Activated B cell treated with CpG ODN at 0.5 μM for 24 hours (primary cell): Measurements from ENCODE around the gene RPP40. TPM values are rescaled to one million over a fixed set of nuclear protein-coding genes. Genes with fewer than 3 reads are reported as not detected.
A peak's percentile ranks its signal among the peaks of the same experiment; 100 is the strongest.

ENCODE experiments used
- ATAC-seq: fragments of 200-7000 bp; cut with Tn5 transposase; one replicate; pipeline ENCODE4 v1.10.0; 2021; ENCODE audit warnings: low read depth, mild to moderate bottlenecking, moderate library complexity
- CTCF ChIA-PET: fragments of 350-600 bp; sonication (Branson Sonifier 250); formaldehyde crosslinking; loops from one replicate; lab custom pipeline; 2021; ENCODE audit warnings: antibody characterized with exemption; lab: Charles Lee
- POLR2A ChIA-PET: fragments of 350-600 bp; sonication (Branson Sonifier 250); formaldehyde crosslinking; loops from one replicate; lab custom pipeline; 2021; ENCODE audit warnings: antibody characterized with exemption; lab: Charles Lee
- DNase-seq: peaks from one replicate; pipeline ENCODE4 v3.0.0; 2022
- H3K27ac Mint-ChIP-seq: one replicate; pipeline ENCODE4 v1.8.0; 2020; ENCODE audit warnings: mixed read lengths
- H3K27me3 Mint-ChIP-seq: one replicate; pipeline ENCODE4 v1.8.0; 2021; ENCODE audit warnings: mixed read lengths
- H3K36me3 Mint-ChIP-seq: one replicate; pipeline ENCODE4 v1.8.0; 2021; ENCODE audit warnings: low read depth, mixed read lengths
- H3K4me1 Mint-ChIP-seq: one replicate; pipeline ENCODE4 v1.8.0; 2021; ENCODE audit warnings: mixed read lengths
- H3K4me3 Mint-ChIP-seq: one replicate; pipeline ENCODE4 v1.8.0; 2020; ENCODE audit warnings: mild to moderate bottlenecking, mixed read lengths
- H3K9me3 Mint-ChIP-seq: one replicate; pipeline ENCODE4 v1.8.0; 2020; ENCODE audit warnings: mixed read lengths
- CTCF ChIP-seq: fragments of 200-600 bp; IDR thresholded peaks from one replicate; pipeline ENCODE4 v1.8.0; 2022; ENCODE audit warnings: antibody characterized with exemption, mild to moderate bottlenecking
- intact Hi-C: fragments of 100-400 bp; cut with micrococcal nuclease; formaldehyde crosslinking; loops from one replicate; pipeline ENCODE4 v1.15.1; 2024
- total RNA-seq: library from RNA; stranded (reverse); gene quantifications from 2 replicates; pipeline ENCODE4 v1.2.3, GENCODE V29; 2022

RPP40 gene
- total RNA-seq: 5.9 and 7.1 TPM in 2 replicates

GRCh38 chr6:5003604-5004372 lies at the start of gene RPP40:
Gene RPP40, minus strand, starts transcription at chr6:5004037. Its CDS starts 35 bp downstream, at chr6:5004002.
- POLR2A ChIA-PET: interaction anchor here (0.6 to 1.9 kb wide), 10 partner anchors 10 to 1885 kb away, joined by 3 to 12 read pairs (median 3); partner anchors contain the start of genes BPHL, CDYL, FARS2 and LYRM4
- H3K27ac Mint-ChIP-seq: peak within 1 kb of the TSS; percentile 98
- DNase-seq (peak; percentile 98), ATAC-seq (peak; percentile 94)
- no peak for TF ChIP-seq CTCF
- peaks cover 28% of the 10 kb centered on the region for H3K36me3 Mint-ChIP-seq
- intact Hi-C loops: loop anchor here (1.0 to 5.0 kb wide), 9 partner anchors 27 to 1256 kb away; partner anchors contain the start of genes ECI2 and PPP1R3G
- no peaks in the 10 kb centered on the region for H3K9me3 Mint-ChIP-seq
- no peaks in the 10 kb centered on the region for H3K27me3 Mint-ChIP-seq
- CTCF ChIA-PET: interaction anchor here (1.4 kb wide), 1 partner anchor 27 kb away, joined by 3 read pairs; no protein-coding TSS in a partner anchor
- peak within 1 kb of the TSS; percentile 94 for H3K4me3 Mint-ChIP-seq
- peaks cover 13% of the 10 kb centered on the region for H3K4me1 Mint-ChIP-seq

- POLR2A ChIA-PET: interaction anchor here (0.6 kb wide), 1 partner anchor 945 kb away, joined by 3 read pairs; no protein-coding TSS in a partner anchor
- intact Hi-C loops: no loop called here
- H3K4me1 Mint-ChIP-seq: peaks cover 1% of the 10 kb centered on the region
Observed at GRCh38 chr6:5053038-5053437, 49.2 kb upstream of the RPP40 start.

GRCh38 chr6:5051394-5051793 lies 47.6 kb upstream of the RPP40 start:
- POLR2A ChIA-PET: no interaction called here
- CTCF ChIA-PET: no interaction called here
- Mint-ChIP-seq H3K4me3 (no peak overlapping the region), H3K27ac (no peak overlapping the region), H3K4me1 (no peaks in the 10 kb centered on the region), H3K36me3 (peaks cover 7% of the 10 kb centered on the region), H3K27me3 (no peaks in the 10 kb centered on the region), H3K9me3 (peaks cover 21% of the 10 kb centered on the region)
- intact Hi-C loops: no loop called here
- DNase-seq (no peak), ATAC-seq (no peak)
- TF ChIP-seq CTCF: no peak

More at GRCh38 chr6:5053038-5053437, 49.2 kb upstream of the RPP40 start:
- Mint-ChIP-seq H3K4me3 (no peak overlapping the region), H3K9me3 (peaks cover 21% of the 10 kb centered on the region), H3K27me3 (no peaks in the 10 kb centered on the region), H3K36me3 (peaks cover 7% of the 10 kb centered on the region), H3K27ac (no peak overlapping the region)
- TF ChIP-seq CTCF: no peak
- DNase-seq (no peak), ATAC-seq (no peak)
- CTCF ChIA-PET: no interaction called here

- H3K36me3 Mint-ChIP-seq: peaks cover 8% of the 10 kb centered on the region
- intact Hi-C loops: no loop called here
- POLR2A ChIA-PET: no interaction called here
- no peak for TF ChIP-seq CTCF
- H3K27me3 Mint-ChIP-seq: no peaks in the 10 kb centered on the region
- H3K9me3 Mint-ChIP-seq: peaks cover 21% of the 10 kb centered on the region
- DNase-seq (no peak), ATAC-seq (no peak)
- no peak overlapping the region for H3K4me3 Mint-ChIP-seq
- H3K27ac Mint-ChIP-seq: no peak overlapping the region
- no peaks in the 10 kb centered on the region for H3K4me1 Mint-ChIP-seq
- CTCF ChIA-PET: no interaction called here
Observed at GRCh38 chr6:5050009-5050408, 46.2 kb upstream of the RPP40 start.

GRCh38 chr6:5046430-5046829 lies 42.6 kb upstream of the RPP40 start:
- ATAC-seq (no peak), DNase-seq (no peak)
- CTCF ChIA-PET: no interaction called here
- H3K4me3 Mint-ChIP-seq: no peak overlapping the region
- TF ChIP-seq CTCF: no peak
- POLR2A ChIA-PET: interaction anchor here (0.6 kb wide), 1 partner anchor 37 kb away, joined by 3 read pairs; no protein-coding TSS in a partner anchor
- peaks cover 22% of the 10 kb centered on the region for H3K36me3 Mint-ChIP-seq
- H3K9me3 Mint-ChIP-seq: peaks cover 18% of the 10 kb centered on the region
- no peaks in the 10 kb centered on the region for H3K4me1 Mint-ChIP-seq
- H3K27me3 Mint-ChIP-seq: no peaks in the 10 kb centered on the region
- intact Hi-C loops: no loop called here
- H3K27ac Mint-ChIP-seq: no peak overlapping the region
